Heart right ventricle (tissue), 16 donors: ENCODE results near the gene MAML2. TPM values are rescaled to one million over a fixed set of nuclear protein-coding genes. Genes with fewer than 3 reads are reported as not detected.
A peak's percentile ranks its signal among the peaks of the same experiment; 100 is the strongest.

Source experiments
- ATAC-seq, 8 donors: fragments of 200-7000 bp; cut with Tn5 transposase; one replicate each; pipeline ENCODE4 v1.9.1; 2020; ENCODE audit warnings: mild to moderate bottlenecking in 8 of 8, moderate library complexity in 8 of 8, moderate number of reproducible peaks in 1 of 8
- DNase-seq, 2 donors: peaks; one replicate each; pipeline ENCODE4 v3.0.0-alpha.2; 2020
- H3K27ac ChIP-seq, 10 donors: fragments of 200-600 bp; sonication (generic) in 2 of 10; one replicate each; pipeline versions ENCODE4 v1.5.0 to v1.8.0; 2020 to 2022; ENCODE audit warnings: mild to moderate bottlenecking in 3 of 10
- H3K27me3 ChIP-seq, 7 donors: fragments of 200-600 bp; one replicate each; pipeline ENCODE4 v1.8.0; 2021 to 2022; ENCODE audit warnings: mild to moderate bottlenecking in 2 of 7
- H3K36me3 ChIP-seq, 9 donors: fragments of 200-600 bp; sonication (generic) in 1 of 9; one replicate each; pipeline versions ENCODE4 v1.5.0 to v1.8.0; 2020 to 2022; ENCODE audit warnings: mild to moderate bottlenecking in 2 of 9
- H3K4me1 ChIP-seq, 9 donors: fragments of 200-600 bp; sonication (generic) in 1 of 9; one replicate each; pipeline versions ENCODE4 v1.5.0 to v1.8.0; 2020 to 2022; ENCODE audit warnings: mild to moderate bottlenecking in 4 of 9
- H3K4me3 ChIP-seq, 10 donors: fragments of 200-600 bp; sonication (generic) in 2 of 10; one replicate each; pipeline versions ENCODE4 v1.5.0 to v1.8.0; 2020 to 2022; ENCODE audit warnings: mild to moderate bottlenecking in 7 of 10, moderate library complexity in 2 of 10
- H3K9me3 ChIP-seq, 11 donors: fragments of 200-600 bp in 10 of 11; sonication (generic) in 2 of 11; one replicate each; pipeline versions ENCODE4 v1.5.0 to v1.8.0; 2013 to 2022; ENCODE audit warnings: mild to moderate bottlenecking in 2 of 11, control low read depth in 1 of 11, moderate library complexity in 1 of 11
- CTCF ChIP-seq, 9 donors: fragments of 200-600 bp; sonication (generic) in 2 of 9; IDR thresholded peaks; one replicate each; pipeline versions ENCODE4 v1.5.0 to v1.8.0; 2021 to 2022; ENCODE audit warnings: antibody characterized with exemption in 9 of 9, mild to moderate bottlenecking in 5 of 9, moderate library complexity in 1 of 9
- WGBS, 2 donors: extraction: QIAGEN DNeasy Blood & Tissue Kit; methylation state at CpG; one replicate each; pipeline ENCODE4 v1.1.7; 2013; ENCODE audit warnings: inconsistent platforms in 1 of 2; 5-methylcytosine and 5-hydroxymethylcytosine counted together
- intact Hi-C, 10 donors: fragments of 100-400 bp; cut with DNase I; formaldehyde crosslinking; loops; one replicate each; pipeline versions ENCODE4 v1.11.1 to v1.14.2; 2022
- polyA plus RNA-seq, 2 donors: library from polyadenylated mRNA; stranded (reverse); fragments of 200-250 nt; gene quantifications; one replicate each; pipeline ENCODE4 v1.2.3, GENCODE V29; 2013
- total RNA-seq, 10 donors: library from RNA; stranded (reverse); fragmentation: NEBNext Ultra II Directional in 3 of 10; extraction: Animal tissue kit (Norgen Biotek cat#: 25700) in 3 of 10; gene quantifications; one replicate each; pipeline versions ENCODE4 v1.2.1 to v1.2.4, GENCODE V29; 2021 to 2023
- donor health status: Arrhythmogenic right ventricular cardiomyopathy.
- donor health status: ischemic (EF 13 %, LVEDD 7.1; RV severe dilation, severe dysfunction).
- donor health status: healthy with polysubstance abuse.
- donor health status: DM: no; HTN: yes; CAD: no.
- donor health status: DM: no; HTN: no; CAD: no.
- donor health status: ischemic (EF 25% LVEDD 6.9; RV normal size, moderate dysfunction).
- donor health status: ischemic (EF 25% LVEDD 5.7; RV mildly dilated, moderate dysfunction).
- donor health status: healthy.
- donor health status: DM: yes; HTN: yes; CAD: no.
- donor health status: Ischemic cardiomyopathy.
- donor health status: ischemic (EF 35%, LVEDD 5.7; RV mildly dilated, moderate dysfunction).
- donor health status: nonischemic (EF 11% LVEDD 7.7; RV severe dilation, severe dysfunction).
- donor health status: DM: yes; HTN: yes; CAD: no.
- donor health status: PGD.
- donor health status: ischemic (EF 29% LVEDD 5.4; RV normal size, mild dysfunction).
- donor health status: nonischemic (EF 23%, LVEDD 6.1; RV moderate dilation, normal function).

The MAML2 gene
- total and polyA plus RNA-seq, 12 donors, result 1.3 to 6.1 (median 4.1) TPM

- Histone ChIP-seq H3K27ac (no peak overlapping the region), H3K4me1 (peaks cover 0 to 30% (median 15%) of the 10 kb centered on the region in 9 donors), H3K9me3 (no peaks in the 10 kb centered on the region), H3K36me3 (no peaks in the 10 kb centered on the region), H3K27me3 (no peaks in the 10 kb centered on the region), H3K4me3 (no peak overlapping the region)
- intact Hi-C loops, result loop anchor here in 2 of 10 donors (10.0 kb wide), 1 partner anchor 210 kb away; no protein-coding TSS in a partner anchor
- no peak for ATAC-seq
- no peak for DNase-seq
- no peak for TF ChIP-seq CTCF (IDR thresholded peaks at IDR 0.05)
Measured at GRCh38 chr11:96044311-96044710, 298.7 kb downstream of the MAML2 start.

GRCh38 chr11:96043291-96043690 lies 299.7 kb downstream of the MAML2 start:
- DNase-seq (no peak), ATAC-seq (no peak)
- Histone ChIP-seq H3K4me1 (peaks cover 0 to 30% (median 15%) of the 10 kb centered on the region in 9 donors), H3K27me3 (no peaks in the 10 kb centered on the region), H3K27ac (peak overlapping the region in 1 of 10 donors; percentile 36), H3K9me3 (no peaks in the 10 kb centered on the region), H3K4me3 (no peak overlapping the region), H3K36me3 (no peaks in the 10 kb centered on the region)
- no peak for TF ChIP-seq CTCF (IDR thresholded peaks at IDR 0.05)
- WGBS, 2 donors, result 43 to 68% methylated on average over 1 of the region's 1 CpG
- intact Hi-C loops, result loop anchor here in 2 of 10 donors (10.0 kb wide), 1 partner anchor 208 kb away; no protein-coding TSS in a partner anchor

- H3K27me3 ChIP-seq, result no peaks in the 10 kb centered on the region
- peaks cover 0 to 25% (median 0%) of the 10 kb centered on the region in 9 donors for H3K4me1 ChIP-seq
- no peak overlapping the region for H3K27ac ChIP-seq
- no peak for TF ChIP-seq CTCF (IDR thresholded peaks at IDR 0.05)
- WGBS, 2 donors, result 95 to 97% methylated on average over 5 of the region's 5 CpGs
- no peaks in the 10 kb centered on the region for H3K36me3 ChIP-seq
- DNase-seq (no peak), ATAC-seq (no peak)
- H3K4me3 ChIP-seq, result no peak overlapping the region
- H3K9me3 ChIP-seq, result no peaks in the 10 kb centered on the region
- intact Hi-C loops, result loop anchor here in 1 of 10 donors (10.0 kb wide), 1 partner anchor 317 kb away; no protein-coding TSS in a partner anchor
Measured at GRCh38 chr11:96038046-96038445, 304.9 kb downstream of the MAML2 start.

- ATAC-seq (no peak), DNase-seq (no peak)
- intact Hi-C loops, result loop anchor here in 1 of 10 donors (10.0 kb wide), 1 partner anchor 317 kb away; no protein-coding TSS in a partner anchor
Measured at GRCh38 chr11:96037405-96037949, 305.5 kb downstream of the MAML2 start.

More at GRCh38 chr11:96037405-96037949, 305.5 kb downstream of the MAML2 start:
- H3K27me3 ChIP-seq, result no peaks in the 10 kb centered on the region
- no peak overlapping the region for H3K27ac ChIP-seq
- peaks cover 0 to 25% (median 0%) of the 10 kb centered on the region in 9 donors for H3K4me1 ChIP-seq
- WGBS, 2 donors, result 69 to 77% methylated on average over 4 of the region's 4 CpGs
- no peaks in the 10 kb centered on the region for H3K9me3 ChIP-seq
- no peak overlapping the region for H3K4me3 ChIP-seq
- H3K36me3 ChIP-seq, result no peaks in the 10 kb centered on the region
- no peak for TF ChIP-seq CTCF (IDR thresholded peaks at IDR 0.05)
